Right atrium auricular region (tissue), 2 donors: ENCODE data around the gene PANK2. TPM values are rescaled to one million over a fixed set of nuclear protein-coding genes. Genes with fewer than 3 reads are reported as not detected.

Experiments
- DNase-seq: peaks from one replicate; pipeline ENCODE4 v3.0.0-alpha.2; 2019; ENCODE audit warnings: low spot score
- H3K27ac ChIP-seq, 2 donors: fragments of 200-600 bp; sonication (generic); 1 replicate in 1 of 2; 2 replicates in 1 of 2; pipeline ENCODE4 v1.5.1; 2016 to 2019
- H3K27me3 ChIP-seq, 2 donors: fragments of 200-600 bp; sonication (generic); one replicate each; pipeline versions ENCODE4 v1.5.1 to v1.6.0; 2017 to 2019
- H3K36me3 ChIP-seq: fragments of 200-600 bp; sonication (generic); one replicate; pipeline ENCODE4 v1.5.1; 2016
- H3K4me1 ChIP-seq, 2 donors: fragments of 200-600 bp; sonication (generic); one replicate each; pipeline versions ENCODE4 v1.5.1 to v1.6.0; 2017 to 2019
- H3K4me3 ChIP-seq, 2 donors: fragments of 200-600 bp; sonication (generic); 1 replicate in 1 of 2; 2 replicates in 1 of 2; pipeline ENCODE4 v1.5.1; 2017 to 2019; ENCODE audit warnings: mild to moderate bottlenecking in 1 of 2, moderate library complexity in 1 of 2
- H3K9me3 ChIP-seq, 2 donors: fragments of 200-600 bp; sonication (generic); one replicate each; pipeline ENCODE4 v1.5.1; 2019
- microRNA counts, 2 donors: library from miRNA; unstranded; fragments of <30 nt; microRNA quantifications; one replicate each; lab custom pipeline; 2016 to 2017
- microRNA-seq, 2 donors: library from miRNA; unstranded; fragments of <30 nt; microRNA quantifications; one replicate each; pipeline ENCODE4, GENCODE V29; 2016 to 2017; ENCODE audit warnings: borderline number of aligned reads in 2 of 2, borderline replicate concordance in 1 of 2
- total RNA-seq, 2 donors: library from RNA; depleted of rRNA; stranded (reverse); fragments of >200 nt; gene quantifications; one replicate each; pipeline ENCODE4 v1.1.0, GENCODE V29; 2016
- TF ChIP-seq, protein P1 (sequence below), 2 donors: fragments of 200-600 bp; sonication (generic); IDR thresholded peaks; one replicate each; pipeline ENCODE4 v1.5.1; 2019; ENCODE audit warnings: antibody characterized with exemption in 2 of 2

The PANK2 gene
- total RNA-seq, 2 donors from 2014 or later, result 15.5 to 19.5 TPM

DNA sequence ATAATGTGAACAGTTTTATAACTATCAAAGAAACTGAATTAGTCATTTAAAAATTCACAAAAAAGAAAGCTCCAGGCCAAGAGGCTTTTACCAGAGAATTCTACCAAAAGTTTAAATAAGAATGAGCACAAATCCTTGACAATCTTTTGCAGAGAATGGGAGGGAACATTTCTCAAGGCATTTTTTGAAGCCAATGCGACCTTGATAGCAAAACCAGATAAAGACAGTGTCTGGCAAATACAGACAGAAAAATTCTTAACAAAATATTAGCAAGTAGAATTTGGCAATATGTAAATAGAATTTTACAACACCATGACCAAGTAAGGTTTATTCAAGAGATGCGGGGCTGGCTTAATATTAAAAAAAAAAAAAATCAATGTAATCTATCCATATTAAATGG, 84.5 kb downstream of the PANK2 start:
- H3K36me3 ChIP-seq, result no peaks in the 10 kb centered on the region
- H3K9me3 ChIP-seq, result peaks cover 0 to 5% of the 10 kb centered on the region in 2 donors
- no peak overlapping the region for H3K27ac ChIP-seq
- H3K27me3 ChIP-seq, result no peaks in the 10 kb centered on the region
- peaks cover 0 to 5% of the 10 kb centered on the region in 2 donors for H3K4me1 ChIP-seq
- TF ChIP-seq, protein P1, sequence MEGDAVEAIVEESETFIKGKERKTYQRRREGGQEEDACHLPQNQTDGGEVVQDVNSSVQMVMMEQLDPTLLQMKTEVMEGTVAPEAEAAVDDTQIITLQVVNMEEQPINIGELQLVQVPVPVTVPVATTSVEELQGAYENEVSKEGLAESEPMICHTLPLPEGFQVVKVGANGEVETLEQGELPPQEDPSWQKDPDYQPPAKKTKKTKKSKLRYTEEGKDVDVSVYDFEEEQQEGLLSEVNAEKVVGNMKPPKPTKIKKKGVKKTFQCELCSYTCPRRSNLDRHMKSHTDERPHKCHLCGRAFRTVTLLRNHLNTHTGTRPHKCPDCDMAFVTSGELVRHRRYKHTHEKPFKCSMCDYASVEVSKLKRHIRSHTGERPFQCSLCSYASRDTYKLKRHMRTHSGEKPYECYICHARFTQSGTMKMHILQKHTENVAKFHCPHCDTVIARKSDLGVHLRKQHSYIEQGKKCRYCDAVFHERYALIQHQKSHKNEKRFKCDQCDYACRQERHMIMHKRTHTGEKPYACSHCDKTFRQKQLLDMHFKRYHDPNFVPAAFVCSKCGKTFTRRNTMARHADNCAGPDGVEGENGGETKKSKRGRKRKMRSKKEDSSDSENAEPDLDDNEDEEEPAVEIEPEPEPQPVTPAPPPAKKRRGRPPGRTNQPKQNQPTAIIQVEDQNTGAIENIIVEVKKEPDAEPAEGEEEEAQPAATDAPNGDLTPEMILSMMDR (IDR thresholded peaks at IDR 0.05), result no peak
- DNase-seq, result no peak
- no peak overlapping the region for H3K4me3 ChIP-seq

DNA sequence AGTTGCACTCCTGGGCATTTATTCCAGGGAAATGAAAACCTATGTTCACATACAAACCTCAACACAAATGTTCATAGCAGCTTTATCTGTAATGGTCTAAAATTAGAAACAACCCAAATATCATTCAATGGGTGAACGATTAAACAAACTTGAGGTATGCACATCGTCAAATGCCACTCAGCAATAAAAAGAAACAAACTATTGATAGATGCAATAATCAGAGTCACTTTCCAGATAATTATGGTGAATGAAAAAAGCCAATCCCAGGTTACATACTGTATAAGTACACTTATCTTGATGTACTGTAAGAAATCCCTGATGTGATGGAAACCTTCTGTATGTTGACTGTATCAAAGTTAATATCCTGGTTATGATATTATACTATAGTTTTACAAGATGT, 87.3 kb downstream of the PANK2 start:
- TF ChIP-seq, protein P1 (IDR thresholded peaks at IDR 0.05), result no peak
- Histone ChIP-seq H3K4me1 (peaks cover 0 to 14% of the 10 kb centered on the region in 2 donors), H3K4me3 (no peak overlapping the region), H3K9me3 (peaks cover 0 to 5% of the 10 kb centered on the region in 2 donors), H3K27ac (no peak overlapping the region), H3K36me3 (no peaks in the 10 kb centered on the region), H3K27me3 (no peaks in the 10 kb centered on the region)
- DNase-seq, result no peak

MicroRNAs within 50 kb of the gene (microRNA counts, 767-probe panel; counts per million panel counts)
- microRNA hsa-miR-103a-3p (lab: Ali Mortazavi, UCI), result 0 to 31.0 counts per million in 2 donors

Small RNA genes within 50 kb of the gene (microRNA-seq; reads per million reads assigned to microRNA genes)
- 0 reads per million in 2 donors for gene MIR103A2
- 0 reads per million in 2 donors for gene MIR103B2

Other genes starting within 250 kb of the PANK2 start
- not detected for gene GFRA4, start 226.0 kb upstream of the PANK2 start, total RNA-seq
- 10 to 100 TPM in 1 of 2 donors, 1 to 10 TPM in 1; 9.7 to 13.8 TPM for gene ADAM33, start 207.4 kb upstream of the PANK2 start, total RNA-seq
- 1 to 10 TPM; 3.2 to 3.9 TPM for gene SIGLEC1, start 176.8 kb upstream of the PANK2 start, total RNA-seq
- 10 to 100 TPM; 11.2 to 13.4 TPM for gene HSPA12B, start 156.7 kb upstream of the PANK2 start, total RNA-seq
- 10 to 100 TPM; 10.8 to 11.2 TPM for gene ADISSP, start 121.6 kb upstream of the PANK2 start, total RNA-seq
- under 1 TPM in 1 of 2 donors, not detected in 1; 0.31 TPM for gene SPEF1, start 107.9 kb upstream of the PANK2 start, total RNA-seq
- gene CENPB, start 102.6 kb upstream of the PANK2 start, total RNA-seq, result 10 to 100 TPM; 49.1 to 77.1 TPM
- gene CDC25B, start 93.1 kb upstream of the PANK2 start, total RNA-seq, result 10 to 100 TPM; 10.4 to 11.4 TPM
- 10 to 100 TPM; 14.6 to 17.3 TPM for gene AP5S1, start 68.8 kb upstream of the PANK2 start, total RNA-seq
- gene MAVS, start 42.6 kb upstream of the PANK2 start, total RNA-seq, result 10 to 100 TPM; 27.5 to 29.7 TPM
- 10 to 100 TPM in 1 of 2 donors, 1 to 10 TPM in 1; 6.5 to 14.9 TPM for gene RNF24, start 126.2 kb downstream of the PANK2 start, total RNA-seq